ENCODE data around the gene EFNA5.

- TF ChIP-seq CTCF (optimal IDR thresholded peaks at IDR 0.05 in 1 of 3, IDR thresholded peaks at IDR 0.05 in 1 of 3, conservative IDR thresholded peaks at IDR 0.05 in 1 of 3; ENCODE audit: extremely low read depth in 1 of 3, insufficient read depth in 2 of 3, low read length in 3 of 3) (no peak), EZH2 (IDR thresholded peaks at IDR 0.05; ENCODE audit: low read length) (no peak)
Measured at GRCh38 chr5:107444300-107444699, 226.4 kb downstream of the EFNA5 start.

All from keratinocyte (primary cell).